K562 treated with DMSO at 1 percent for 4 hours (cell line): ENCODE results near the gene BET1L. TPM values are rescaled to one million over a fixed set of nuclear protein-coding genes. Genes with fewer than 3 reads are reported as not detected.

Experiments used
- total RNA-seq: library from RNA; unstranded; fragments of 300-600 nt; gene quantifications from 2 replicates; pipeline ENCODE4 v1.2.3, GENCODE V29; 2022; ENCODE audit not compliant: insufficient read depth

BET1L gene
- total RNA-seq, result 36.8 and 39.4 TPM in 2 replicates

DNA sequence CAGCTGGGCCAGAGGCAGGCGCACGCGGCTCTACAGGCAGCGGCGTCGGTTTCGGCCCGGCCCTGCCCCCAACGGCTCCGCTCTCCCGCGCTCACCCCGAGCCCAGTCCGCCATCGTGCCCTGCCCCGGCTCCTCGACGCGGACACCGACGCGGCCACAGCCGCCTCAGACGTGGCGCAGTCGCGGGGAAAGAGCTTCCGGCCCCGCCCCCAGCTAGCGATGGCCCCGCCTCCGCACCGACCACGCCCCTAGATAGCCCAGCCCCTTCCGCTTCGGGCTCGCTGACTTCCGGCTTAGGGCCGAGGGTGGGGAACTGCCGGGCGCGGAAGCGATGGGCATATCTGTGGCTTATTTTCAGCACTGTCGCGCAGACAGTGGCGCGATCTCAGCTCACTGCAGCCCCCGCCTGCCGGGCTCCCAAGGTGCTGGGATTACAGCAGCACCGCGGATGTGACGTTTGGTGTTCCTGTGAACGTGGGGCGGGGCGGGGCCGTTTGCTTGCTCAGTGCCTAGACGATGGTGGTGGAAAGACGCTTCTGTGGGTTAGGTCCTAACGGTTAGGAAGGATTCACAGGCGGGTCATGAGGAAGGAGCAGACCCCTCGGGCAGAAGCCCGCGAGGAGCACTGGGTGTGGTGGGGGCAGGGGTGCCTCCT is at the start of gene BET1L, which contains the start of gene RIC8A:
BET1L (minus strand) TSS at position 192 of the 655 bp plus-strand sequence; CDS start at position 114, 78 bp downstream.
RIC8A (plus strand) TSS at position 501 of the 655 bp plus-strand sequence. CDS start 1,147 bp downstream, outside the sequence.

GRCh38 chr11:236774-237767 is 29.9 kb upstream of the BET1L start, which contains the start of gene PSMD13:
PSMD13 (plus strand) TSS chr11:236976; CDS start chr11:237050, 74 bp downstream.

GRCh38 chr11:235997-236773 is 29.0 kb upstream of the BET1L start, which contains the start of gene SIRT3:
SIRT3 (minus strand) TSS chr11:236342; CDS start chr11:236328, 14 bp downstream.

DNA sequence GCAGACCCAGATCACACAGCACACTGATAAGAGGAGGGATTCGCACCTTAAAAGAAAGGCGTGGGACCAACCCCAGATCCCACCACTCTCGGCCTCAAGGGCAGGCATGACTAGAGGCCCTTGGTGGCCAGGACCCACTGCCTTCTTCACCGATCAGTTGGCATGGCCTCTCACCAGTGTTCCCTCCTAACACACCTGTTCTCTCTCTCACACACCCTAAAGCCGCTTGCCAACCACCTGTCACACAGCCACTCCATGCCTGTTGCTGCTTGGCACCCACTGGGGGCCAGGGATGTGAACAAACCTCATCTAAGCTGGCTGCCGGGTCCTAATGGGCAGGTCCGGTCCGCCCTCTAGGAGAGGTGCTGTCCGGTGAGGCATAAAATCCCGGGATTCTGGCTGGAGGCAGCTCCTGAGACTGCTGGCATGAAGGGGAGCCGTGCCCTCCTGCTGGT is 14.5 kb downstream of the BET1L start, which contains the start of gene SCGB1C1:
SCGB1C1 (plus strand) TSS at position 405 of the 455 bp plus-strand sequence; CDS start at position 427, 22 bp downstream.

Other genes starting within 250 kb of the BET1L start
- not detected in 2 replicates for gene SCGB1C1, start 14.3 kb downstream of the BET1L start, total RNA-seq
- 78.6 and 93.4 TPM in 2 replicates for gene RIC8A, start 309 bp upstream of the BET1L start, total RNA-seq
- 20.7 and 22.5 TPM in 2 replicates for gene SIRT3, start 28.9 kb upstream of the BET1L start, total RNA-seq
- gene PSMD13, start 29.6 kb upstream of the BET1L start, total RNA-seq, result 164 and 182 TPM in 2 replicates
- 1.8 and 1.9 TPM in 2 replicates for gene NLRP6, start 71.0 kb upstream of the BET1L start, total RNA-seq
- gene PGGHG, start 81.7 kb upstream of the BET1L start, total RNA-seq, result 26.9 and 46.3 TPM in 2 replicates
- not detected in 2 replicates for gene IFITM5, start 92.1 kb upstream of the BET1L start, total RNA-seq
- gene IFITM2, start 100.4 kb upstream of the BET1L start, total RNA-seq, result 549 and 600 TPM in 2 replicates
- 779 and 784 TPM in 2 replicates for gene IFITM1, start 106.6 kb upstream of the BET1L start, total RNA-seq
- gene IFITM3, start 113.5 kb upstream of the BET1L start, total RNA-seq, result 284 and 320 TPM in 2 replicates
- 16.5 and 25.5 TPM in 2 replicates for gene B4GALNT4, start 162.1 kb upstream of the BET1L start, total RNA-seq
- 59.2 and 64.0 TPM in 2 replicates for gene PKP3, start 186.8 kb upstream of the BET1L start, total RNA-seq
- 136 and 148 TPM in 2 replicates for gene SIGIRR, start 207.6 kb upstream of the BET1L start, total RNA-seq
- 9.7 and 16.7 TPM in 2 replicates for gene ANO9, start 234.6 kb upstream of the BET1L start, total RNA-seq
- 45.6 and 53.9 TPM in 2 replicates for gene PTDSS2, start 242.9 kb upstream of the BET1L start, total RNA-seq